NT2/D1 (cell line): ENCODE results near the gene H19.

Source experiments
- DNase-seq: peaks from one replicate; pipeline ENCODE4 v3.0.0-alpha.2; 2011; ENCODE audit warnings: low read depth, low spot score
- H3K27me3 ChIP-seq: 2 replicates; pipeline ENCODE4 v1.6.0; 2011; ENCODE audit warnings: mild to moderate bottlenecking; ENCODE audit not compliant: insufficient read length, insufficient read depth
- H3K36me3 ChIP-seq: 2 replicates; pipeline ENCODE4 v1.6.1; 2011; ENCODE audit warnings: mild to moderate bottlenecking, low read length, mixed read lengths; ENCODE audit not compliant: insufficient read depth, insufficient read length
- H3K4me1 ChIP-seq: 2 replicates; pipeline ENCODE4 v1.5.1; 2011; ENCODE audit not compliant: insufficient read depth, insufficient read length
- H3K4me3 ChIP-seq: 2 replicates; pipeline ENCODE4 v1.5.1; 2011; ENCODE audit warnings: low read depth; ENCODE audit not compliant: insufficient read length
- H3K9ac ChIP-seq: 2 replicates; pipeline ENCODE4 v1.6.0; 2011; ENCODE audit warnings: low read depth; ENCODE audit not compliant: insufficient read length
- H3K9me3 ChIP-seq: 2 replicates; pipeline ENCODE4 v1.5.1; 2011; ENCODE audit warnings: mild to moderate bottlenecking, low read length; ENCODE audit not compliant: insufficient read depth
- SUZ12 ChIP-seq: IDR thresholded peaks from 2 replicates; pipeline ENCODE4 v1.6.1; 2011; ENCODE audit not compliant: insufficient read length, insufficient read depth; ENCODE audit errors: extremely low read depth
- YY1 ChIP-seq: IDR thresholded peaks from 2 replicates; pipeline ENCODE4 v1.6.1; 2011; ENCODE audit not compliant: insufficient read length, insufficient read depth
- ZNF274 ChIP-seq: IDR thresholded peaks from 2 replicates; pipeline ENCODE4 v1.6.1; 2011; ENCODE audit warnings: mild to moderate bottlenecking, low read depth, low read length

Gene H19

GRCh38 chr11:1968454-1969002, 29.1 kb downstream of the H19 start:
- no peaks in the 10 kb centered on the region for H3K27me3 ChIP-seq
- no peaks in the 10 kb centered on the region for H3K36me3 ChIP-seq
- H3K9ac ChIP-seq: no peak overlapping the region
- TF ChIP-seq SUZ12 (no peak), YY1 (no peak), ZNF274 (no peak)
- no peaks in the 10 kb centered on the region for H3K4me1 ChIP-seq
- no peak overlapping the region for H3K4me3 ChIP-seq
- no peaks in the 10 kb centered on the region for H3K9me3 ChIP-seq
- no peak for DNase-seq

- Histone ChIP-seq H3K4me3 (no peak overlapping the region), H3K9ac (no peak overlapping the region), H3K36me3 (no peaks in the 10 kb centered on the region), H3K9me3 (no peaks in the 10 kb centered on the region), H3K27me3 (no peaks in the 10 kb centered on the region), H3K4me1 (no peaks in the 10 kb centered on the region)
- DNase-seq: no peak
- TF ChIP-seq ZNF274 (no peak), YY1 (no peak), SUZ12 (no peak)
Measured at GRCh38 chr11:1967641-1968225, 29.9 kb downstream of the H19 start.

- no peak overlapping the region for H3K9ac ChIP-seq
- DNase-seq: no peak
- TF ChIP-seq ZNF274: no peak
- TF ChIP-seq YY1: no peak
- no peak for TF ChIP-seq SUZ12
- no peaks in the 10 kb centered on the region for H3K9me3 ChIP-seq
- no peak overlapping the region for H3K4me3 ChIP-seq
- no peaks in the 10 kb centered on the region for H3K27me3 ChIP-seq
- no peaks in the 10 kb centered on the region for H3K4me1 ChIP-seq
- no peaks in the 10 kb centered on the region for H3K36me3 ChIP-seq
Measured at GRCh38 chr11:1966531-1966930, 31.1 kb downstream of the H19 start.

GRCh38 chr11:1964955-1965354, 32.7 kb downstream of the H19 start:
- Histone ChIP-seq H3K27me3 (no peaks in the 10 kb centered on the region), H3K9ac (no peak overlapping the region), H3K4me3 (no peak overlapping the region), H3K9me3 (no peaks in the 10 kb centered on the region), H3K4me1 (no peaks in the 10 kb centered on the region), H3K36me3 (no peaks in the 10 kb centered on the region)
- no peak for TF ChIP-seq SUZ12
- TF ChIP-seq ZNF274: no peak
- no peak for TF ChIP-seq YY1
- DNase-seq: no peak

GRCh38 chr11:1964348-1964747, 33.3 kb downstream of the H19 start:
- no peaks in the 10 kb centered on the region for H3K9me3 ChIP-seq
- no peaks in the 10 kb centered on the region for H3K36me3 ChIP-seq
- no peak overlapping the region for H3K9ac ChIP-seq
- TF ChIP-seq ZNF274 (no peak), SUZ12 (no peak), YY1 (no peak)
- no peak overlapping the region for H3K4me3 ChIP-seq
- H3K27me3 ChIP-seq: no peaks in the 10 kb centered on the region
- DNase-seq: no peak
- H3K4me1 ChIP-seq: no peaks in the 10 kb centered on the region

GRCh38 chr11:1963864-1964263, 33.8 kb downstream of the H19 start:
- no peaks in the 10 kb centered on the region for H3K36me3 ChIP-seq
- TF ChIP-seq ZNF274 (no peak), SUZ12 (no peak), YY1 (no peak)
- no peaks in the 10 kb centered on the region for H3K27me3 ChIP-seq
- H3K9ac ChIP-seq: no peak overlapping the region
- no peak overlapping the region for H3K4me3 ChIP-seq
- DNase-seq: no peak
- no peaks in the 10 kb centered on the region for H3K9me3 ChIP-seq
- H3K4me1 ChIP-seq: no peaks in the 10 kb centered on the region

GRCh38 chr11:1959786-1960185, 37.9 kb downstream of the H19 start:
- TF ChIP-seq YY1: no peak
- Histone ChIP-seq H3K4me3 (no peak overlapping the region), H3K36me3 (no peaks in the 10 kb centered on the region), H3K9ac (no peak overlapping the region), H3K4me1 (no peaks in the 10 kb centered on the region), H3K9me3 (no peaks in the 10 kb centered on the region), H3K27me3 (no peaks in the 10 kb centered on the region)
- no peak for DNase-seq

- no peaks in the 10 kb centered on the region for H3K9me3 ChIP-seq
- no peaks in the 10 kb centered on the region for H3K4me1 ChIP-seq
- H3K36me3 ChIP-seq: no peaks in the 10 kb centered on the region
- H3K4me3 ChIP-seq: no peak overlapping the region
- no peak for DNase-seq
- H3K27me3 ChIP-seq: no peaks in the 10 kb centered on the region
- TF ChIP-seq SUZ12: no peak
- TF ChIP-seq YY1: no peak
- no peak for TF ChIP-seq ZNF274
- H3K9ac ChIP-seq: no peak overlapping the region
Measured at GRCh38 chr11:1958367-1958766, 39.3 kb downstream of the H19 start.
